Measurements from ENCODE around the gene C19orf12. TPM values are rescaled to one million over a fixed set of nuclear protein-coding genes. Genes with fewer than 3 reads are reported as not detected.
"Not testable (repeated sequence)": the region's sequence is repeated elsewhere in the genome, so short reads cannot be mapped to it uniquely, and the experiment has no call there.

The C19orf12 gene
- total and polyA plus RNA-seq, 3 donors from 2014 or later: 20.8 to 40.5 (median 28.8) TPM

DNA sequence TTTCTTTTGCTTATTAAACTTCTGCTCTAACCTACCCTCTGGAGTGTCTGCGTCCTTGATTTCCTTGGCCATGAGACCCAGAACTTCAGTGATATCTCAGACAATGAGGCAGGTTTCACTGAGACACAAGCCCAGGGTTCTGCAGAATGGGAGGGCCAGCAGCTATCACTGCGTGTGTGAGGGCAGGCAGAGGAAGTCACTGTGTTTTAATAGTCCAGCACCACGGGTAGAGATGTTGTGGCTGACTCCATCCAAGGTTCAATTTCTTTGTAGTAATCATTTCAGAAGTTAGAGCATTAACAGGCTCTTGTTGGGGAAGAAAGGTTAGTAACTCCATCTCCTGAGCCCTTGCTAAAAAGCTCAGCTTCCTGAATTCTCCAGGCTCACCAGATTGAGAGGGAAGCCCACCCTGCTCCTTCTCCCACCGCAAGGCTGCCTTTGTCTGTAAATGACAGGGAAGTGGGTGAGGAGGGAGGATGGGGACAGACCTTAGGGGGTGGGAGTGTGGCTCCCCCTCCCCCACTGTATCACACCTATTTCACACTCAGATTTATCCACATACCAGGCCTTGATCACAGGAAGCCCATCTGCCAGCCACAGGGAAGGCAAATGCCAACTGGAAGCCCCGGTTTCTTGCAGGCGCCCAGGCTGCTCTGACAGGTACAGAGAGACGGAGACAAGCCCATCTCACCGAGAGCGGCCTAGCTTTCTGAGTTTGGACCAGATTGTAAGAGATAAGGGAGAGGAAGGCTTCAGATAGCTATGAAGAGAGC is 2.1 kb downstream of the C19orf12 start:
- Histone ChIP-seq H3K36me3 (ENCODE audit: low read depth, missing control alignments) (no peaks in the 10 kb centered on the region), H3K4me1 (peaks cover 39% of the 10 kb centered on the region), H3K9me3 (no peaks in the 10 kb centered on the region), H3K4me3 (no peak overlapping the region), H3K27ac (no peak overlapping the region), H3K27me3 (no peaks in the 10 kb centered on the region)
- no peak for DNase-seq
- TF ChIP-seq, protein P1, sequence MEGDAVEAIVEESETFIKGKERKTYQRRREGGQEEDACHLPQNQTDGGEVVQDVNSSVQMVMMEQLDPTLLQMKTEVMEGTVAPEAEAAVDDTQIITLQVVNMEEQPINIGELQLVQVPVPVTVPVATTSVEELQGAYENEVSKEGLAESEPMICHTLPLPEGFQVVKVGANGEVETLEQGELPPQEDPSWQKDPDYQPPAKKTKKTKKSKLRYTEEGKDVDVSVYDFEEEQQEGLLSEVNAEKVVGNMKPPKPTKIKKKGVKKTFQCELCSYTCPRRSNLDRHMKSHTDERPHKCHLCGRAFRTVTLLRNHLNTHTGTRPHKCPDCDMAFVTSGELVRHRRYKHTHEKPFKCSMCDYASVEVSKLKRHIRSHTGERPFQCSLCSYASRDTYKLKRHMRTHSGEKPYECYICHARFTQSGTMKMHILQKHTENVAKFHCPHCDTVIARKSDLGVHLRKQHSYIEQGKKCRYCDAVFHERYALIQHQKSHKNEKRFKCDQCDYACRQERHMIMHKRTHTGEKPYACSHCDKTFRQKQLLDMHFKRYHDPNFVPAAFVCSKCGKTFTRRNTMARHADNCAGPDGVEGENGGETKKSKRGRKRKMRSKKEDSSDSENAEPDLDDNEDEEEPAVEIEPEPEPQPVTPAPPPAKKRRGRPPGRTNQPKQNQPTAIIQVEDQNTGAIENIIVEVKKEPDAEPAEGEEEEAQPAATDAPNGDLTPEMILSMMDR (IDR thresholded peaks at IDR 0.05): no peak
- no peak for TF ChIP-seq POLR2A (IDR thresholded peaks at IDR 0.05)
- intact Hi-C loops (cut with DNase I; ENCODE audit: low total_unique reads): loop anchor here (5.0 kb wide), 1 partner anchor 101 kb away; no protein-coding TSS in a partner anchor
- 59 to 68% methylated on average over 9 of the region's 9 CpGs for WGBS, 2 donors

- H3K9me3 ChIP-seq: no peaks in the 10 kb centered on the region
- intact Hi-C loops (cut with DNase I; ENCODE audit: low total_unique reads): loop anchor here (5.0 kb wide), 1 partner anchor 99 kb away; no protein-coding TSS in a partner anchor
- H3K27me3 ChIP-seq: no peaks in the 10 kb centered on the region
- H3K27ac ChIP-seq: no peak overlapping the region
- TF ChIP-seq, protein P1 (IDR thresholded peaks at IDR 0.05): no peak
- no peak for TF ChIP-seq POLR2A (IDR thresholded peaks at IDR 0.05)
- H3K36me3 ChIP-seq (ENCODE audit: low read depth, missing control alignments): no peaks in the 10 kb centered on the region
- peaks cover 46% of the 10 kb centered on the region for H3K4me1 ChIP-seq
- no peak overlapping the region for H3K4me3 ChIP-seq
- 74 to 78% methylated on average over 6 of the region's 6 CpGs for WGBS, 2 donors
- DNase-seq: no peak
Measured at GRCh38 chr19:29711584-29712132, 3.4 kb downstream of the C19orf12 start.

- H3K27me3 ChIP-seq; H3K9me3 ChIP-seq; H3K27ac ChIP-seq; DNase-seq; H3K36me3 ChIP-seq (ENCODE audit: low read depth, missing control alignments); intact Hi-C loops (cut with DNase I; ENCODE audit: low total_unique reads); H3K4me3 ChIP-seq: not testable (repeated sequence)
- H3K4me1 ChIP-seq: peaks cover 47% of the 10 kb centered on the region
- 91 to 95% methylated on average over 2 of the region's 2 CpGs for WGBS, 2 donors
Measured at GRCh38 chr19:29709440-29709798, 5.6 kb downstream of the C19orf12 start.

- 51 to 54% methylated on average over 17 to 18 of the region's 18 CpGs for WGBS, 2 donors
Measured at GRCh38 chr19:29708554-29709439, 6.3 kb downstream of the C19orf12 start.

More at GRCh38 chr19:29708554-29709439, 6.3 kb downstream of the C19orf12 start:
- TF ChIP-seq POLR2A (IDR thresholded peaks at IDR 0.05): no peak
- TF ChIP-seq, protein P1 (IDR thresholded peaks at IDR 0.05): no peak
- Histone ChIP-seq H3K27ac (peak overlapping the region in 1 of 2 donors; percentile 39), H3K27me3 (no peaks in the 10 kb centered on the region), H3K36me3 (ENCODE audit: low read depth, missing control alignments) (no peaks in the 10 kb centered on the region), H3K9me3 (no peaks in the 10 kb centered on the region), H3K4me3 (no peak overlapping the region), H3K4me1 (peaks cover 42% of the 10 kb centered on the region)
- DNase-seq: no peak
- intact Hi-C loops (cut with DNase I; ENCODE audit: low total_unique reads): no loop called here

All from testis (tissue), 3 donors.